Measurements from ENCODE around the gene KIAA0930. TPM values are rescaled to one million over a fixed set of nuclear protein-coding genes. Genes with fewer than 3 reads are reported as not detected.
"Not testable (repeated sequence)": the region's sequence is repeated elsewhere in the genome, so short reads cannot be mapped to it uniquely, and the experiment has no call there.

The KIAA0930 gene
- total RNA-seq, 6 experiments from 2014 or later, result 24.5 to 57.9 (median 40.8) TPM

- Histone ChIP-seq H3K4me3 (no peak overlapping the region), H3K27me3 (no peaks in the 10 kb centered on the region), H3K4me1 (peaks cover 0 to 8% (median 2%) of the 10 kb centered on the region in 4 donors), H3K36me3 (no peaks in the 10 kb centered on the region), H3K9me3 (no peaks in the 10 kb centered on the region), H3K27ac (no peak overlapping the region)
- 52% methylated on average over 3 of the region's 3 CpGs for WGBS (ENCODE audit: insufficient coverage, low coverage, low lambda C conversion rate, missing lambda C conversion rate)
- intact Hi-C loops (cut with DNase I), result no loop called here
- TF ChIP-seq, protein P1, sequence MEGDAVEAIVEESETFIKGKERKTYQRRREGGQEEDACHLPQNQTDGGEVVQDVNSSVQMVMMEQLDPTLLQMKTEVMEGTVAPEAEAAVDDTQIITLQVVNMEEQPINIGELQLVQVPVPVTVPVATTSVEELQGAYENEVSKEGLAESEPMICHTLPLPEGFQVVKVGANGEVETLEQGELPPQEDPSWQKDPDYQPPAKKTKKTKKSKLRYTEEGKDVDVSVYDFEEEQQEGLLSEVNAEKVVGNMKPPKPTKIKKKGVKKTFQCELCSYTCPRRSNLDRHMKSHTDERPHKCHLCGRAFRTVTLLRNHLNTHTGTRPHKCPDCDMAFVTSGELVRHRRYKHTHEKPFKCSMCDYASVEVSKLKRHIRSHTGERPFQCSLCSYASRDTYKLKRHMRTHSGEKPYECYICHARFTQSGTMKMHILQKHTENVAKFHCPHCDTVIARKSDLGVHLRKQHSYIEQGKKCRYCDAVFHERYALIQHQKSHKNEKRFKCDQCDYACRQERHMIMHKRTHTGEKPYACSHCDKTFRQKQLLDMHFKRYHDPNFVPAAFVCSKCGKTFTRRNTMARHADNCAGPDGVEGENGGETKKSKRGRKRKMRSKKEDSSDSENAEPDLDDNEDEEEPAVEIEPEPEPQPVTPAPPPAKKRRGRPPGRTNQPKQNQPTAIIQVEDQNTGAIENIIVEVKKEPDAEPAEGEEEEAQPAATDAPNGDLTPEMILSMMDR (IDR thresholded peaks at IDR 0.05), result no peak
- no peak for TF ChIP-seq POLR2A (IDR thresholded peaks at IDR 0.05)
- DNase-seq, result no peak
- no peak for ATAC-seq
Observed at GRCh38 chr22:45281010-45281409, 40.3 kb upstream of the KIAA0930 start.

- WGBS (ENCODE audit: insufficient coverage, low coverage, low lambda C conversion rate, missing lambda C conversion rate), result 94% methylated on average over 2 of the region's 3 CpGs
- Histone ChIP-seq H3K27me3 (no peaks in the 10 kb centered on the region), H3K9me3 (no peaks in the 10 kb centered on the region), H3K36me3 (no peaks in the 10 kb centered on the region), H3K27ac (peak overlapping the region in 1 of 3 donors; percentile 43), H3K4me1 (peaks cover 0 to 8% (median 2%) of the 10 kb centered on the region in 4 donors), H3K4me3 (no peak overlapping the region)
- no peak for ATAC-seq
- no peak for DNase-seq
- intact Hi-C loops (cut with DNase I), result no loop called here
- TF ChIP-seq POLR2A (IDR thresholded peaks at IDR 0.05), result no peak
- TF ChIP-seq, protein P1 (IDR thresholded peaks at IDR 0.05), result no peak
Observed at GRCh38 chr22:45280587-45280980, 39.9 kb upstream of the KIAA0930 start.

- no peak for ATAC-seq
- Histone ChIP-seq H3K4me3 (no peak overlapping the region), H3K27me3 (no peaks in the 10 kb centered on the region), H3K27ac (no peak overlapping the region), H3K9me3 (no peaks in the 10 kb centered on the region), H3K4me1 (no peaks in the 10 kb centered on the region), H3K36me3 (no peaks in the 10 kb centered on the region)
- no peak for TF ChIP-seq POLR2A (IDR thresholded peaks at IDR 0.05)
- TF ChIP-seq, protein P1 (IDR thresholded peaks at IDR 0.05), result no peak
- intact Hi-C loops (cut with DNase I), result loop anchor here in 1 of 2 donors (10.0 kb wide), 1 partner anchor 277 kb away; no protein-coding TSS in a partner anchor
- WGBS (ENCODE audit: insufficient coverage, low coverage, low lambda C conversion rate, missing lambda C conversion rate), result 71% methylated on average over 3 of the region's 9 CpGs
- DNase-seq, result no peak
Observed at GRCh38 chr22:45278125-45278524, 37.4 kb upstream of the KIAA0930 start.

- H3K9me3 ChIP-seq, H3K4me1 ChIP-seq: not testable (repeated sequence)
Observed at GRCh38 chr22:45277720-45278119, 37.0 kb upstream of the KIAA0930 start.

DNA sequence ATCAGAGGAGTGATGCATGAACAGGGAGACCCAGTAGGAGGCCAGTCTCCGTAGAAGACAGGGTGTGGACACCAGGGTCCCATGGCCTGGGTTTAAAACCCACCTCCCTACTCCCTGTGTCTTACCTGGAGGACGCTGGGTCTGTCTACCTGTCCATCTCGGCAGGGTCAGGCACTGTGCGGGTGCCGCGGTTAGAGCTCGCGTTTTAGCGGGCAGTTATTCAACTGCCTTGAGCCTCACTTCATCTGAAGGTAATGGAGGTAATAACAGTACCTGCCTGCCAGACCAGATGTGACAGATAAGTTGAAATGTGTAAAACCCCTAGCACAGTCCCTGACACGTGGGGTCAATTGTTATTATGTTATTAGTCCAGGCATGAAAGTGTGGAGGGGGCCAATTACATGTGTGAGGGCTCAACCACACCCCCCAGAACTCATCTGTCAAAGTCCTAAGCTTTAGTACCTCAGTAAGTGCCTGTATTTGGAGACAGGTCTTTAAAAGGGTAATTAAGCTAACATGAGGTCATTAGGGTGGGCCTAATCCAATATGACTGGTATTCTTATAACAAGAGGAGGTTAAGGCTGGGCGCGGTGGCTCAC lies 35.9 kb upstream of the KIAA0930 start:
- DNase-seq (no peak), ATAC-seq (no peak)
- no peak for TF ChIP-seq POLR2A (IDR thresholded peaks at IDR 0.05)
- TF ChIP-seq, protein P1 (IDR thresholded peaks at IDR 0.05), result no peak
- no peaks in the 10 kb centered on the region for H3K9me3 ChIP-seq
- 84% methylated on average over 3 of the region's 12 CpGs for WGBS (ENCODE audit: insufficient coverage, low coverage, low lambda C conversion rate, missing lambda C conversion rate)
- no peak overlapping the region for H3K4me3 ChIP-seq
- H3K27ac ChIP-seq, result no peak overlapping the region
- no peaks in the 10 kb centered on the region for H3K36me3 ChIP-seq
- no peaks in the 10 kb centered on the region for H3K27me3 ChIP-seq
- H3K4me1 ChIP-seq, result no peaks in the 10 kb centered on the region
- intact Hi-C loops (cut with DNase I), result loop anchor here in 1 of 2 donors (10.0 kb wide), 1 partner anchor 278 kb away; no protein-coding TSS in a partner anchor

More at GRCh38 chr22:45277720-45278119, 37.0 kb upstream of the KIAA0930 start:
- not testable (repeated sequence) for H3K36me3 ChIP-seq, H3K27ac ChIP-seq, ATAC-seq, H3K4me3 ChIP-seq, H3K27me3 ChIP-seq, DNase-seq
- 75% methylated on average over 5 of the region's 7 CpGs for WGBS (ENCODE audit: insufficient coverage, low coverage, low lambda C conversion rate, missing lambda C conversion rate)
- intact Hi-C loops (cut with DNase I), result loop anchor here in 1 of 2 donors (10.0 kb wide), 1 partner anchor 277 kb away; no protein-coding TSS in a partner anchor

Measured in right lobe of liver (tissue), 6 donors.